RPMI7951 (cell line): ENCODE results near the gene SF3B3. TPM values are rescaled to one million over a fixed set of nuclear protein-coding genes. Genes with fewer than 3 reads are reported as not detected.

Source experiments
- DNase-seq: peaks from one replicate; pipeline ENCODE4 v3.0.0-alpha.2; 2012; ENCODE audit warnings: low read depth
- total RNA-seq: library from RNA; depleted of rRNA; stranded (reverse); fragments of >200 nt; shearing (Covaris generic); gene quantifications from 2 replicates; pipeline ENCODE4 v1.2.3, GENCODE V29; 2014; rRNA removed

The SF3B3 gene
- total RNA-seq = 152 and 218 TPM in 2 replicates

- DNase-seq = peak; percentile 73
Measured at GRCh38 chr16:70523743-70524398, at the start of gene SF3B3. SF3B3 (plus strand) TSS chr16:70523816; CDS start chr16:70526657, 2,841 bp downstream.

- no peak for DNase-seq
Measured at GRCh38 chr16:70474320-70475053, 49.1 kb upstream of the SF3B3 start.

GRCh38 chr16:70475054-70475871 lies 48.4 kb upstream of the SF3B3 start:
- DNase-seq = no peak

- peak; percentile 85 for DNase-seq
Measured at GRCh38 chr16:70476272-70477020, 47.2 kb upstream of the SF3B3 start.

- no peak for DNase-seq
Measured at GRCh38 chr16:70478169-70478568, 45.4 kb upstream of the SF3B3 start.

- DNase-seq = no peak
Measured at GRCh38 chr16:70478912-70479341, 44.7 kb upstream of the SF3B3 start.

GRCh38 chr16:70480127-70481105 lies 43.2 kb upstream of the SF3B3 start:
- no peak for DNase-seq

GRCh38 chr16:70481929-70482536 lies 41.6 kb upstream of the SF3B3 start:
- DNase-seq = peak; percentile 83

- no peak for DNase-seq
Measured at GRCh38 chr16:70482624-70483023, 41.0 kb upstream of the SF3B3 start.

GRCh38 chr16:70483426-70483825 lies 40.2 kb upstream of the SF3B3 start:
- no peak for DNase-seq

GRCh38 chr16:70484867-70485266 lies 38.7 kb upstream of the SF3B3 start:
- no peak for DNase-seq

- no peak for DNase-seq
Measured at GRCh38 chr16:70490261-70490660, 33.4 kb upstream of the SF3B3 start.

- no peak for DNase-seq
Measured at GRCh38 chr16:70493802-70494201, 29.8 kb upstream of the SF3B3 start.

- no peak for DNase-seq
Measured at GRCh38 chr16:70494202-70494770, 29.3 kb upstream of the SF3B3 start.

GRCh38 chr16:70494777-70495176 lies 28.8 kb upstream of the SF3B3 start:
- no peak for DNase-seq

GRCh38 chr16:70495425-70496182 lies 28.0 kb upstream of the SF3B3 start:
- DNase-seq = no peak

- no peak for DNase-seq
Measured at GRCh38 chr16:70496513-70496912, 27.1 kb upstream of the SF3B3 start.

GRCh38 chr16:70508752-70509151 lies 14.9 kb upstream of the SF3B3 start:
- no peak for DNase-seq

- no peak for DNase-seq
Measured at GRCh38 chr16:70510216-70510615, 13.4 kb upstream of the SF3B3 start.
